GM12892 (cell line): Measurements from ENCODE around the gene UBXN7.

Source experiments
- POLR2A ChIP-seq: IDR thresholded peaks from 2 replicates; pipeline ENCODE4 v1.6.1; 2011; ENCODE audit warnings: low read depth, low read length, control low read depth
- POLR2AphosphoS5 ChIP-seq: IDR thresholded peaks from 2 replicates; pipeline ENCODE4 v1.6.1; 2011; ENCODE audit warnings: low read depth, low read length, control low read depth

GRCh38 chr3:196335503-196335948 is 96.7 kb downstream of the UBXN7 start:
- TF ChIP-seq POLR2A (no peak), POLR2AphosphoS5 (no peak)
